ENCODE results near the gene TNIP1. TPM values are rescaled to one million over a fixed set of nuclear protein-coding genes. Genes with fewer than 3 reads are reported as not detected.

Gene TNIP1
- total RNA-seq, 1 donor from 2014 or later = 120 TPM

GRCh38 chr5:151008906-151009305, 71.9 kb downstream of the TNIP1 start:
- Histone ChIP-seq H3K36me3 (no peaks in the 10 kb centered on the region), H3K27me3 (no peaks in the 10 kb centered on the region), H3K9me3 (no peaks in the 10 kb centered on the region), H3K4me3 (no peak overlapping the region), H3K27ac (peak overlapping the region; percentile 89), H3K4me1 (peaks cover 35% of the 10 kb centered on the region)
- intact Hi-C loops (cut with DNase I) = no loop called here
- TF ChIP-seq CTCF (IDR thresholded peaks at IDR 0.05) = no peak
- DNase-seq = no peak
- no peak for ATAC-seq

DNA sequence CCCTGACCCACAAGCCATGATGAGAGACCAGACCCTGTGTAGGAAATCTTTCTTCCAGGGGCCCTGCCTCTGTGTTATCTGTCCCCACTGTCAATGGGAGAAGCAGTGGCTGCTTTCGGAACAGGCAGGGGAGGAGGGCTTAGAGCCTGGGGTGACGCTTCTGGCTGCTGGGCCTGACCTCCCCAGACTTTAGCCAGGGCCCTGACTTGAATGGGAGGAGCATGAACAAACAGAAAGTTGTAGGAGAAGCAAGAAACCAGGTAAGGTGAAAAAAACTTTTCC, 72.7 kb downstream of the TNIP1 start:
- Histone ChIP-seq H3K27ac (peak overlapping the region; percentile 89), H3K36me3 (no peaks in the 10 kb centered on the region), H3K9me3 (no peaks in the 10 kb centered on the region), H3K4me3 (no peak overlapping the region), H3K27me3 (no peaks in the 10 kb centered on the region), H3K4me1 (peaks cover 41% of the 10 kb centered on the region)
- no peak for DNase-seq
- TF ChIP-seq CTCF (IDR thresholded peaks at IDR 0.05) = no peak
- no peak for ATAC-seq
- intact Hi-C loops (cut with DNase I) = no loop called here

DNA sequence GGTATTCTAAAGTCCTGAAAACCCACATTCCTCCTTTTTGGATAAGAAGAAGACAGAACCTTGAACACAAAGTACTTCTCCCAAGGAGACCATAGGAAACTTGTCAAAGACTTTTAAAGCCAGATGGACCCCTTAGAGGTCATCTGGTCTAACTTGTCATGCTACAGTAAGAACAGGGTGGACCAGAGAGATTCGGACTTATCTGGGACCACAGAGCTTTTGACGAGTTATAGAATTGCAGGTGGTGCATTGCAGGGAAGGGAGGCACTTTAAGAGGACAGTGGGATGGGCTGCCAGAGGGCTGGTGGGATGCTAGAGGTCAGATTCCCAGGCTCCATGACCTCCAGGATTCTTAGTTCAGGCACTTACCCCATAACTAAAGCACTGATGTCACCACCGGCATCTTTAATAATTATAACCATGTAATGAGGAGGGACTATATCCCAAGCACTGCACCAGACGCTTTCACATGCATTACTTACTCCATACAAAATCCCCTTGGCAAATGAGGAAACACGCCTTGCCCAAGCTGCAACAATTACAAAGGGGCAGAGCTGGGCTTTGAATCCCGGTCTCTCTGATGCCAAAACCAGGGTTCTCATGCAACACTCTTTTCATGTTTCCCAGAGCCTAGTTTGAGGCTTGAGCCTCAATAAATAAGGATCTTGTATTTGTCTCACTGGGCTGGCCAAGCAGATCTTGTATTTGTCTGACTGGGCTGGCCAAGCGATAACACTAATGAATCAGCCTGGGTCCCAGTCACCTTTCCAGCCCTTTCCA, 73.2 kb downstream of the TNIP1 start:
- Histone ChIP-seq H3K27me3 (no peaks in the 10 kb centered on the region), H3K36me3 (no peaks in the 10 kb centered on the region), H3K4me1 (peaks cover 46% of the 10 kb centered on the region), H3K9me3 (no peaks in the 10 kb centered on the region), H3K27ac (peak overlapping the region; percentile 89), H3K4me3 (no peak overlapping the region)
- intact Hi-C loops (cut with DNase I) = no loop called here
- no peak for TF ChIP-seq CTCF (IDR thresholded peaks at IDR 0.05)
- ATAC-seq (no peak), DNase-seq (no peak)

- DNase-seq (no peak), ATAC-seq (peak; percentile 77)
- Histone ChIP-seq H3K9me3 (no peaks in the 10 kb centered on the region), H3K27me3 (no peaks in the 10 kb centered on the region), H3K4me3 (peak overlapping the region; percentile 11), H3K27ac (peak overlapping the region; percentile 89), H3K36me3 (no peaks in the 10 kb centered on the region), H3K4me1 (peaks cover 46% of the 10 kb centered on the region)
- intact Hi-C loops (cut with DNase I) = no loop called here
- TF ChIP-seq CTCF (IDR thresholded peaks at IDR 0.05) = no peak
These were observed 74.0 kb downstream of the TNIP1 start for GRCh38 chr5:151006704-151007334.

- peak; percentile 76 for DNase-seq
- Histone ChIP-seq H3K9me3 (no peaks in the 10 kb centered on the region), H3K4me3 (peak overlapping the region; percentile 25), H3K27ac (peak overlapping the region; percentile 89), H3K36me3 (no peaks in the 10 kb centered on the region), H3K27me3 (no peaks in the 10 kb centered on the region), H3K4me1 (peaks cover 46% of the 10 kb centered on the region)
- intact Hi-C loops (cut with DNase I) = no loop called here
- no peak for TF ChIP-seq CTCF (IDR thresholded peaks at IDR 0.05)
- ATAC-seq = peak; percentile 69
These were observed 74.8 kb downstream of the TNIP1 start for GRCh38 chr5:151005950-151006576.

Data from upper lobe of right lung (tissue), 1 donor.